COLO668 (cell line): Measurements from ENCODE around the gene DSTN.

Source experiments
- DNase-seq: peaks from one replicate; lab custom pipeline; 2025; ENCODE audit not compliant: unreplicated experiment; lab: John Stamatoyannopoulos, UW

Gene DSTN

GRCh38 chr20:17622851-17623508 lies 53.1 kb downstream of the DSTN start:
- no peak for DNase-seq

- no peak for DNase-seq
These were observed 54.2 kb downstream of the DSTN start for GRCh38 chr20:17624070-17624469.

GRCh38 chr20:17624551-17625245 lies 54.8 kb downstream of the DSTN start:
- DNase-seq: no peak

- no peak for DNase-seq
These were observed 55.6 kb downstream of the DSTN start for GRCh38 chr20:17625246-17626051.

- no peak for DNase-seq
These were observed 56.5 kb downstream of the DSTN start for GRCh38 chr20:17626217-17627007.

- DNase-seq: no peak
These were observed 57.5 kb downstream of the DSTN start for GRCh38 chr20:17627101-17627955.

GRCh38 chr20:17628101-17628841 lies 58.4 kb downstream of the DSTN start:
- DNase-seq: no peak

- no peak for DNase-seq
These were observed 59.1 kb downstream of the DSTN start for GRCh38 chr20:17629025-17629424.

GRCh38 chr20:17629678-17630089 lies 59.8 kb downstream of the DSTN start:
- DNase-seq: no peak

GRCh38 chr20:17630151-17630805 lies 60.4 kb downstream of the DSTN start:
- DNase-seq: no peak

- DNase-seq: no peak
These were observed 60.9 kb downstream of the DSTN start for GRCh38 chr20:17630806-17631195.

GRCh38 chr20:17631576-17632319 lies 61.9 kb downstream of the DSTN start:
- DNase-seq: no peak

GRCh38 chr20:17633221-17633849 lies 63.5 kb downstream of the DSTN start:
- DNase-seq: no peak

- no peak for DNase-seq
These were observed 64.1 kb downstream of the DSTN start for GRCh38 chr20:17633850-17634500.

GRCh38 chr20:17634661-17635331 lies 64.9 kb downstream of the DSTN start:
- no peak for DNase-seq

- no peak for DNase-seq
These were observed 65.7 kb downstream of the DSTN start for GRCh38 chr20:17635332-17636244.
